ENCODE data around the gene MAPT.

- TF ChIP-seq POLR2AphosphoS5 (IDR thresholded peaks at IDR 0.05; ENCODE audit: low read depth, low read length): no peak
- no peak for TF ChIP-seq POLR2A (IDR thresholded peaks at IDR 0.05; ENCODE audit: low read depth, low read length)
- TF ChIP-seq TAF1 (IDR thresholded peaks at IDR 0.05; ENCODE audit: borderline replicate concordance, low read depth, low read length): no peak
Observed at GRCh38 chr17:45905814-45906213, 11.5 kb downstream of the MAPT start.
